Glomerular visceral epithelial cell (primary cell): ENCODE data around the gene LRP8.
"Not testable (repeated sequence)": the region's sequence is repeated elsewhere in the genome, so short reads cannot be mapped to it uniquely, and the experiment has no call there.

ENCODE experiments used
- DNase-seq: peaks from one replicate; pipeline ENCODE4 v3.0.0-alpha.2; 2016; ENCODE audit errors: extremely low spot score

Gene LRP8

DNA sequence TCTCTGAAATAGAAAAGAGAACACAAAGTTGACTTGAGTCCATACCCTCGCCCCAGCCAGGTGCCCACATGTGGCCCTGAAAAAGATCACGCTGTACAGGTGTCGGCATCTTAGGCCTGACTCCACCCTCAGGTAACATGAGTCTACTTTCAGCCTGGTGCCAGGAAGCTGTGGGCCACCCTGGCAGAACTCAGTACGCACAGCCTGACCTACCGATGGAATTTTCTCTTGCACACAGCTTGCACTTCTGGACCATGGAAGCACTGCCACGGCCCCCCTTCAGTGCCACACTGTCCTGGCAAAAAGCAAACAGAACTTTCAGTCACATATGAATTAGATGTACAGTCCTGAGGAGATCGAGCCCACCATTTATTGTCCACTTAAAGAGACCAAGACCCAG, 109.7 kb downstream of the LRP8 start:
- no peak for DNase-seq

DNA sequence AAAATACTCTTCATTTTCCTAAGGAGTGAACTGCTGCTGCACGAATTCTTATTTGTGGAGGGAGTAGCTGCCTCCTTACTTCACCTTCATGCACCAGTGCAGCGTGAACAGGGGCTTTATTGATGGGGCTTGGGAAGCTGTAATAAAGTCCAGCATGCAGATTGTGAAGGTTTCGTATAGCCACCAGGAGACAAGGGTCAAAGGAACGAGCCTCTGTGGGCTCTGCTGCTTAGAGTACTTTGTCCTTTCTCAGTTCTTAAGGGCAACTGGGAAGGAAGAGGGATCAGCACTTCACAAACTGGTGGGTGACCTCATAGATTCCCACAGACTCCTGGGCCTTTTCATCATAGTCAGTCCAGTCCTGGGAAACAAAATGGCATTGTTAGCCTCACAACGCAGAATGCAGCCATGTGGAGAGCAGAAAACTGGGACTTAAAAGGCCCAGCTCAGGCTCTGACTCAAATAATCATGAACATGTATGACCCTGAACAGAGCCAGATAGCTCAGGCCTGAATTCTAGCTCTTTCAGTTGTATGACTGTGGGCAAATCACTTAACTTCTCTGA, 113.4 kb downstream of the LRP8 start:
- DNase-seq = no peak

DNA sequence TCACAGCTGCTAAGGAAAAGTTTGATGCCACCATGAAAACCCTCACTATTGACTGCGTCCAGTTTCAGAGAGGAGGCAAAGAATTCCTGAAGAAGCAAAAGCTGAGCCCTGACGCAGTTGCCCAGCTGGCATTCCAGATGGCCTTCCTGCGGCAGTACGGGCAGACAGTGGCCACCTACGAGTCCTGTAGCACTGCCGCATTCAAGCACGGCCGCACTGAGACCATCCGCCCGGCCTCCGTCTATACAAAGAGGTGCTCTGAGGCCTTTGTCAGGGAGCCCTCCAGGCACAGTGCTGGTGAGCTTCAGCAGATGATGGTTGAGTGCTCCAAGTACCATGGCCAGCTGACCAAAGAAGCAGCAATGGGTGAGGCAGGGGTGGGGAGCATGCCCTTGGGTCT, 116.9 kb downstream of the LRP8 start:
- no peak for DNase-seq

DNA sequence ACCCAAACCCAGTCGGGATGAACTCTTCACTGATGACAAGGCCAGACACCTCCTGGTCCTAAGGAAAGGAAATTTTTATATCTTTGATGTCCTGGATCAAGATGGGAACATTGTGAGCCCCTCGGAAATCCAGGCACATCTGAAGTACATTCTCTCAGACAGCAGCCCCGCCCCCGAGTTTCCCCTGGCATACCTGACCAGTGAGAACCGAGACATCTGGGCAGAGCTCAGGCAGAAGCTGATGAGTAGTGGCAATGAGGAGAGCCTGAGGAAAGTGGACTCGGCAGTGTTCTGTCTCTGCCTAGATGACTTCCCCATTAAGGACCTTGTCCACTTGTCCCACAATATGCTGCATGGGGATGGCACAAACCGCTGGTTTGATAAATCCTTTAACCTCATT, 117.5 kb downstream of the LRP8 start:
- no peak for DNase-seq

DNA sequence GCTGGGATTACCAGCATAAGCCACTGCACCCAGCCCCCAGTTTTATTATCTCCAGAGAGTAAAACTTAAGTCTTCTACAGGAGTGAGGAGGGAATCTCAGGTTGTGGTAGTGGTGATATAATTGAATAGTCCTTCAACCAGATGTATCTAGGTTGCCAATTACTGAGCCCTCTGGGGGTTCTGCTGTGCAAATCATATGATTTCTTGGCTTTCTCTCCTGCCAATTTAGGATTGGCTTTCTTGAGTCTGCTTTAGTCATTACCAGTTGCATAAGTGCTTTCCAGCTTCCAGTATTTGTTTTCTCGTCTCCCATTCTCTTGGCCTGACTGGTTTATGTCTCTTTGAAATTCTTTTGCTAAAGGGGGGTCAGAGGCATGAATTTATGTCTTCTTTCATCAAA, 120.1 kb downstream of the LRP8 start:
- no peak for DNase-seq

DNA sequence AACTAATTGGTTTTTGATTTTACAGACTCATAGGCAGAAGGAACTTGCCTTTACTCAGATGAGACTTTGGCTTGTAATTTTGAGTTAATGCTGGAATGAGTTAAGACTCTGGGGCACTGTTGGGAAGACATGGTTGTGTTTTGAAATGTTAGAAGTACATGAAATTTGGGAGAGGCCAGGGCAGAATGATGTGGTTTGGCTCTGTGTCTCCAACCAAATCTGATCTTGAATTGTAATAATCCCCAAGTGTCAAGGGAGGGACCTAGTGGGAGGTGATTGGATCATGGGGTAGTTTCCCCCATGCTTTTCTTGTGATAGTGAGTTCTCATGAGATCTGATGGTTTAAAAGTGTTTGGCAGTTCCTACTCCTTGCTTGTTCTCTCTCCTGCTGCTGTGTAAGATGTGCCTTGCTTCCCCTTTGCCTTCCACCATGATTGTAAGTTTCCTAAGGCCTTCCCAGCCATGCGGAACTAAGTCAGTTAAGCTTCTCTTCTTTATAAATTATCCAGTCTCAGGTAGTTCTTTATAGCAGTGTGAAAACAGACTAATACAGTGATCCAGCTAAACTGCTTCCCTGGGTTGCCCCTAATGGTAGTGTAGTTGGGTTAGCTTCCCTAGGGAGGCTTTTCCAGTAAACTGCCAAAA, 121.0 kb downstream of the LRP8 start:
- DNase-seq = no peak

DNA sequence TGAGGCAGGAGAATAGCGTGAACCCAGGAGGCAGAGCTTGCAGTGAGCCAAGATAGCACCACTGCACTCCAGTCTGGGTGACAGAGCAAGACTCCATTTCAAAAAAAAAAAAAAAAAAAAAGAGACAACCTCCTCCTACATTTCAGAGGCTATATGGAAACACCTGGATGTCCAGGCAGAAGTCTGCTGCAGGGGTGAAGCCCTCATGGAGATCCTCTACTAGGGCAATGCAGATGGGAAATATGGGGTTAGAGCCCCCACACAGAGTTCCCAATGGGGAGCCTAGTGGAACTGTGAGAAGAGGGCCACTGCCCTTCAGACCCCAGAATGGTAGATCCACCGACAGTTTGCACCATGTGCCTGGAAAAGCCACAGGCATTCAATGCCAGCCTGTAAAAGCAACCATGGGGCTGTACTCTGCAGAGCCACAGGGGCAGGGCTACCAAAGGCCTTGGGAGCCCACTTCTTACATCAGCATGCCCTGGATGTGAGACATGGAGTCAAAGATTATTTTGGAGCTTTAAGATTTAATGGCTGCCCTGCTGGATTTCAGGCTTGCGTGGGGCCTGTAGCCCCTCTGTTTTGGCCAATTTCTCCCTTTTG, 121.7 kb downstream of the LRP8 start:
- not testable (repeated sequence) for DNase-seq

DNA sequence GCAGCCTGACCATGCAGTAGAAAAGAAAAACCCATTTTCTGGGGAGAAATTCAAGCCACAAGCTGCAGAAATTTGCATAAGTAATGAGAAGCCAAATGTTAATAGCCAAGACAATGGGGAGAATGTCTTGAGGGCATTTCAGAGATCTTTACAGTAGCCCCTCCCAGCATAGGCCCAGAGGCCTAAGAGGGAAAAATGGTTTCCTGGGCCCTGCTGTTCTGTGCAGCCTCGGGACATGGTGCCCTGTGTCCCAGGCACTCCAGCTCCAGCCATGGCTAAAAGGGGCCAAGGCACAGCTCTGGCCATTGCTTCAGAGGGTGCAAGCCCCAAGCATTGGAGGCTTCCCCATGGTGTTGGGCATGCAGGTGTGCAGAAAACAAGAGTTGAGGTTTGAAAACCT, 122.4 kb downstream of the LRP8 start:
- DNase-seq = not testable (repeated sequence)

DNA sequence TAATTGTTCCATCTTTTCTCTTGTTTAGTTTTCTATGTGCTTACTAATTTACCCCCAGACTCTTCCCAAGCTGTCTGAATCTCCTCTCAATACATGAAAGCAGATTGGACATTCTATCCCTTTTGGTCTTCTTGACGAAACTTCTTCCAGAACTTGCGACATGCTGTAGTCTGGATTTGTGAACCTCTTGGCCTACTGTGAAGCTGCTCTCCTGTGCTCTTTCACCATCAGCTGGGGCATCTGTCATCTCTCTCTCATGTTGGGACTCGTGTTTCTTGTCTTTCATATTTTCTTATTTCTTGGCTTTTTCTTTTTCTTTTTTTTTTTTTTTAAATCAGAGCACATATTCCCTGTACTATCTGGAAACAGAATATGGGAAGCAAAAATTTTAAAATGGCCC, 124.4 kb downstream of the LRP8 start:
- DNase-seq = no peak

DNA sequence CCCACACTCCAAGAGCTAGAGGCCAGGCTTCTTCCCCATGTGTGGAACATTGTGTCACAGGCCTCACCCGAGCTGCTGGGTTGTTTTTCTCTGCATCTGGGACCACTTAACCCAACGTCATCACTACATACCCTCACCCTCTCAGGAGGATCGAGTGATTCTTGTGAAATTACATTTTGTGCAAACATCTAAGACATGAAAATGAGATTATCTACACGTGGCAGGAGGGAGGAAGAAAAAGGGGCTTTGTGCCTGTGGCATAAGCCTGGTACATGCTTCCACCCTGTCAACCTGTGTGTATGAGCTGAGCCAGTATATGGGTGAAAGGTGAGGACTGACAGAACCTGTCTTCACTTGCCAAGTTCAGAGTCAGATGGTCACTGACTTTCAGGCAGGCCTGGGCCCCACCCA, 129.6 kb downstream of the LRP8 start:
- no peak for DNase-seq

DNA sequence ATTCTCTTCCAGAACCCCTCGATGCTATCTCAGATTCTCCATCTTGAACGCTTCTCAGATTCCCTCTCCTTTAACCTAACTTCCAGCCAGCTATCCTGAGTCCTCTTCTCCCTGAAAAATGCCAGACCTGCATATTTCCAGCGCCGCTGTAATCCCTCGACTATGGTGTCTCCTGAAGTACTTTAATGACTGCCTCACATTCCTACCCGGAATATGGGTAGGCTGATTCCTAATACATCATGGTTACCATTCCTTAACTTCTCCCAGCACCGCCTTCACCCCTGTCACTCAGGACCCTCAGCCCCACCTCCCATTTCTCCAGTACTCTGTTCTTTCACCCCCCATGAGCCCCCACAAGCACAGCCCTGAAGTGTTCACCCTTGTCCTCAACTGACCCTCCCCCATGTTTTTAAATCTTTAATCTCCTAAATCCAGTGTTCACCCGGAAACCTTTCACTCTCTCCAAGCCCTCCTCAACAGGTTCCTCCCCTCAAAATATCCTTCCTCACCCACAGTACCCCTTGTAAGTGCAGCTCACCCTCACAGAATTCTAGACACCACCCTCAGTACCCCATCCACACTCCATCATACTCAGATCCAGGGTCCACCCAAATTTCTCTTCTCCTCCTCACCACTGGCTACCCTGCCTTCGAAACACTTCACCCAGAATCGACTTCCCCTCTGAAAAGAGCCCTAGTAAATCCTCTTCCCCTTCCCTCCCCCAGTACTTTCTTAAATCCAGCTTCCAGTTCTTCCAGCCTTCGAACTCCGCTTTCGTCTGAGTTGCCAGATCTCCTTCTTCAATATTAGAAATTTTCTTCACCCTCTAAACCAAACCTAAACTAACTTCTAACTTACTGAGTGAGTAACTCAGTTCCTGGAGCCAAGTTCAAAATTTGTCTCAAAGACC, 130.3 kb downstream of the LRP8 start:
- no peak for DNase-seq

DNA sequence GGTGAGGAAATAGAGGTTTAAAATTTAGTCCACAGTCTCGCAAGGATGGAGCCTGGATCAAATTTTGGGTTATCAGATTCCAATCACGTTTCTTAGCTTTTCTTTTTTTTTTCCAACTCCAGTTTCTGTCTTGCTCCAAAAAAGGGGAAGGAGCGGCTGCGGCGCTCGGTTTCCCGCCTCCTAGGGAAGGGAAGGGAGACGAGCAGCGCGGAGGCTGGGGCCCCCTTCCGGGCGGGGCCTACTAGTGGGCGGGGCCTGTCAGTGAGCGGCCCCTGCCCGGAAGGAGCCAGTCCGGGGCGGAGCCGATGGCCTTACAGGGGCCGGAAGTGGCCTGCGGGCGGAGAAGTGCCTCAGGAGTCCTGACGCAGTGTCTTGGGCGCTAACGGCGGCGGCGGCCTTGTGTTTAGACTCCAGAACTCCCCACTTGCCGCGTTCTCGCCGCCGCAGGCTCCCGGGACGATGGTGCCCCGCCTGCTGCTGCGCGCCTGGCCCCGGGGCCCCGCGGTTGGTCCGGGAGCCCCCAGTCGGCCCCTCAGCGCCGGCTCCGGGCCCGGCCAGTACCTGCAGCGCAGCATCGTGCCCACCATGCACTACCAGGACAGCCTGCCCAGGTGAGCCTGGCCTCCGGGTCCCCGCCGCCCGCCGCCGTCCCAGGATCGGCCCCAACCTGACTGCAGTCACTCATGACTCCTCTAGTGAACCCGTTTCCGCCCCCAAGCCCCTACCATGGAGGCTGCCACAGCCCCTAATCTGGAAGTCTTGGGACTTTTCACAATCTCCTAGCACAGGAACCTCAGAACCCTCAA, 131.2 kb downstream of the LRP8 start, which contains the start of gene CPT2:
Gene CPT2 (plus strand): TSS at position 340 of the 806 bp plus-strand sequence. CDS start 120 bp downstream, at position 460.
- DNase-seq = peak; percentile 94

DNA sequence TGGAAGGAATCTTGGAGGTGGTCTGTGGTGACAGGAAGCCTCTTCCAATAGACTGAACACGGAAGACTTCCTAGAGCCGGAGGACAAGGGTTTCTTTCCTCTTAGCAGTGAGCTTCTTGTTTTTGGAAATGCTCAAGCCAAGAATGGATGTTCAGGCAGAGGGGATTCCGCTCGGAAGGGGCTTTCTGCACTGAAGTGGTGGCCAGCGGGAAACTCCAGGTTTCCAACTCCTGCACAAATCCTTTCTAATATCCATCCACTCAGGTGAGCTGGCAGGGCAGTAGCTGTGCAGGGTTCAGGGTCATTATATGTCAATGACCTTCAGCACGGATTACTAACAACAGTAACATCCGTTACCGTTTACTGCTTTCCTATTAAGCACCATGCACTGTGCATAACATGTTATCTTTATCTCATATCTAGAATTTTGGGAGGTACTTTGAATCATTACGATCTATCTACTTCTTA, 131.8 kb downstream of the LRP8 start:
- no peak for DNase-seq

DNA sequence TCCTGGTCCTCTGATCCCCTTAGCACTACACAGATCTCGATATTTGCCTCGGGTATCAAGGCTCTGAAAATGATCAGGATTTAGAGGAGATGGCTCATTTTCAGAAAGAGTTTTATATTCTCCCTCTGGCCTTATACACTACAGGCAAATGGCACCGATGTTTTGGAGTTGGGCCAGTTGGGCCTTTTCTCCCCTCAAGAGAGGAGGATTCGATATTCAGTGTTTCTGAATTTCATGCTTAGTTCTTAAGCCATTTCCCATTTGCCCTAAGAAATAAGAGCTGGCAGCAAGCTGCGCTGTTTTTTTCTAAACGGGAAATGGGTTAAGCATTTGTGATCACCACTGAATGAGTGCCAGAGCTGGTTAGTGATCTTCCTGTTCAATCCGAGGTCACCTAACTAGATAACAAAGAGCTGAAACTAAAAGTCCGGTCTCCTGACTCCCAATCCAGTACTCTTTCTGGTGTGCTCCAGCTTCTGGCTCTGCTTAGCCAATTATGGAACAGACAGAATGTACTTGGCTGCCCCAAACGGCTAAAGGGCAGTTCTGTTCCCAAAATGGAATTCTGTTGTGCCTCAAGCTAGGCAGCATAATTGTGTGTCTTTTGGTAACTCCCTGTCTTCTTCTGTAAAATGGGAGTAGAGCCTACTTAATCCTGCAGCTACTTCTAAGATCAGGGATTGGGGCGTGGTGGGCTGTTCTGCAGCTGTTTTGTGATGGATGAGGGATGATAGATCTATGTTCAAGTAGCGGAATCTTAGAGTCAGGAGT, 132.4 kb downstream of the LRP8 start:
- DNase-seq = no peak
